Vagina (tissue), 2 donors: ENCODE results near the gene SRPK3. TPM values are rescaled to one million over a fixed set of nuclear protein-coding genes. Genes with fewer than 3 reads are reported as not detected.
"Not testable (repeated sequence)": the region's sequence is repeated elsewhere in the genome, so short reads cannot be mapped to it uniquely, and the experiment has no call there.

ENCODE experiments used
- DNase-seq, 2 donors: peaks; one replicate each; pipeline ENCODE4 v3.0.0-alpha.2; 2017; ENCODE audit errors: extremely low spot score in 2 of 2
- H3K27ac ChIP-seq: fragments of 200-600 bp; sonication (generic); one replicate; pipeline ENCODE4 v1.5.1; 2019
- H3K27me3 ChIP-seq: fragments of 200-600 bp; sonication (generic); one replicate; pipeline ENCODE4 v1.5.1; 2019
- H3K36me3 ChIP-seq, 2 donors: fragments of 200-600 bp; sonication (generic); one replicate each; pipeline ENCODE4 v1.5.1; 2017 to 2019
- H3K4me1 ChIP-seq: fragments of 200-600 bp; sonication (generic); one replicate; pipeline ENCODE4 v1.5.1; 2019
- H3K4me3 ChIP-seq, 2 donors: fragments of 200-600 bp; sonication (generic); 1 replicate in 1 of 2; 2 replicates in 1 of 2; pipeline ENCODE4 v1.5.1; 2016 to 2019
- H3K9me3 ChIP-seq: fragments of 200-600 bp; sonication (generic); one replicate; pipeline ENCODE4 v1.5.1; 2019
- CTCF ChIP-seq, 3 experiments: fragments of 450-650 bp in 2 of 3; fragments of 200-600 bp in 1 of 3; sonication (generic) in 1 of 3; IDR thresholded peaks; one replicate each; pipeline ENCODE4 v1.5.1; 2017 to 2019; ENCODE audit warnings: antibody characterized with exemption in 3 of 3, mild to moderate bottlenecking in 2 of 3, moderate library complexity in 2 of 3
- POLR2A ChIP-seq, 2 donors: fragments of 450-650 bp; IDR thresholded peaks; one replicate each; pipeline ENCODE4 v1.6.1; 2017; ENCODE audit warnings: antibody characterized with exemption in 2 of 2, mild to moderate bottlenecking in 2 of 2, moderate library complexity in 2 of 2
- POLR2AphosphoS5 ChIP-seq, 2 donors: sonication (generic); formaldehyde crosslinking; IDR thresholded peaks; one replicate each; pipeline ENCODE4 v1.9.0; 2017; ENCODE audit warnings: antibody characterized with exemption in 2 of 2, mild to moderate bottlenecking in 2 of 2, low read depth in 1 of 2; ENCODE audit not compliant: insufficient read depth in 1 of 2
- intact Hi-C: fragments of 100-400 bp; cut with DNase I; formaldehyde crosslinking; loops from one replicate; pipeline ENCODE4 v1.15.1; 2023
- total RNA-seq: library from RNA; depleted of rRNA; stranded (reverse); fragments of >200 nt; gene quantifications from one replicate; pipeline ENCODE4 v1.2.3, GENCODE V29; 2016

Gene SRPK3
- total RNA-seq, 1 donor from 2014 or later, result 0.25 TPM

DNA sequence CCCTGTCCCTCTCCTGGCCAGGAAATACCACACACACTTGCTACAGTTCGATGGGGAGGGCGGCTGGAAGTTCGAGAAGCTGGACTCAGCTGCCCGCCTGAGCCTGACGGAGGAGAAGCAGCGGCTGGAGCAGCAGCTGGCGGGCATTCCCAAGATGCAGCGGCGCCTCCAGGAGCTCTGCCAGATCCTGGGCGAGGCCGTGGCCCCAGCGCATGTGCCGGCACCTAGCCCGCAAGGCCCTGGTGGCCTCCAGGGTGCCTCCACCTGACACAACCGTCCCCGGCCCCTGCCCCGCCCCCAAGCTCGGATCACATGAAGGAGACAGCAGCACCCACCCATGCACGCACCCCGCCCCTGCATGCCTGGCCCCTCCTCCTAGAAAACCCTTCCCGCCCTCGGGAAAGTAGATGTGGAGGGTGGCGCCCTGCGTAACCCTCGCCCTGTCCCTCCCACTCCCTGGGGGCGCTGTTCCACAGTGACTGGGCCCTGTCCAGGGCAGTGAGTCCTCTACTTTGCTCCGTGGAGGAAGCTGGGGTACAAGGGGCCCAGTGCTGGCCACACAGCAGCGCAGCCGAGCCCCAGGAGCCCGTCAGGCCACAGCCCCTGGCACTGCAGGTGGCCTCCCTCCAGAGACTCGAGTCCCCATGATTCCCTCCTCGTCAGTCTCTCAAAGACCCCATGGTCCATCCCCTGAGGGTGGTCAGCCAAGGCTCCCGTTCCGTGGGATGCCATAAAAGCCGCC lies 37.2 kb upstream of the SRPK3 start:
- intact Hi-C loops, H3K9me3 ChIP-seq, H3K36me3 ChIP-seq, H3K4me1 ChIP-seq, H3K27me3 ChIP-seq: not testable (repeated sequence)
- peak overlapping the region; percentile 13 to 24 for H3K4me3 ChIP-seq
- peak overlapping the region; percentile 15 for H3K27ac ChIP-seq
- peak in 1 of 2 donors; percentile 86 for DNase-seq
- peak in 1 of 2 donors; percentile 10 for TF ChIP-seq POLR2AphosphoS5 (IDR thresholded peaks at IDR 0.05; ENCODE audit: insufficient read depth in 1 of 2, low read depth in 1 of 2)

DNA sequence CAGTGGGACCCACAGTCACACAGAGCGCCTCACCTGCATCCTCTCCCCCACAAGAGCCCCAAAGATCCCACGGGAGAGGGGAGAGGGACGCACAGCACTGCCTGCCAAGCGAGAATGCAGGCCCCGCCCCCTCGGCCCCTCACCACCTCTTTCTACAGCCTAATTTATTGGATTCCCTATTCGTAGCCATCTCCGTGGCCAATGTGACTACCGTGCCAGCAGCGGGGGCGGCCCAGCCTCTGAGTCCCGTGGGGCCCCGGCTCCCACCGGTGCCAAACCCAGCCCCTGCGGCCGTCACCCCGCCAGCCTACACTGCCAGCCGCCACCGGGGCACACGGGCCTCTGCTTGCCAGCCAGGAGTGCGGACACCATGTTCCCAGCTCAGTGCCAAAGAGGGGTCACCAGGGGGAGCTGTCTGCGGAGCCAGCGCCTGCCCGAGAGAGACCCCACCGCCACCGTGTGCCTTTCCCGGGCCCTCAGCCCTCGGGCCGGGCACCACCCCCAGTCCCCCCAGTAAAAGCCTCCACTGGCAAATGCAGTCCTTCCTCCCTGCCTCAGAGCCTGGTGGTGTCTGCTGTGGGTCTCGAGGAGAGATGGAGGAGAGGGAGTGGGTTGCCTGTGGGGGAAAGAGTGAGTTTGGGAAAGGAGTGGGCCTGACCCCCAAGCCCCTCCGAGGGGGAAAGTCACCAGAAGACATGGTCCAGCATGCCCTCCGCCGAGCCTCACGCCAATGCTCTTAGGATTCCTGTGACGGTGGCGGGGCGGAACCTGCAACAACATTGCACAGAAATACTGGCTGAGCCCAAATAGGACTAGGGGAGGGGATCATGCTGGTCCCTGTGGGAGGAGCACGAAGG lies 36.4 kb upstream of the SRPK3 start:
- no peaks in the 10 kb centered on the region for H3K36me3 ChIP-seq
- peak overlapping the region; percentile 13 to 24 for H3K4me3 ChIP-seq
- TF ChIP-seq CTCF (IDR thresholded peaks at IDR 0.05) (no peak), POLR2A (IDR thresholded peaks at IDR 0.05) (no peak), POLR2AphosphoS5 (IDR thresholded peaks at IDR 0.05; ENCODE audit: insufficient read depth in 1 of 2, low read depth in 1 of 2) (peak in 1 of 2 donors; percentile 6)
- no peak for DNase-seq
- H3K9me3 ChIP-seq, result no peaks in the 10 kb centered on the region
- peaks cover 5% of the 10 kb centered on the region for H3K4me1 ChIP-seq
- H3K27ac ChIP-seq, result peak overlapping the region; percentile 15
- intact Hi-C loops, result no loop called here
- no peaks in the 10 kb centered on the region for H3K27me3 ChIP-seq

DNA sequence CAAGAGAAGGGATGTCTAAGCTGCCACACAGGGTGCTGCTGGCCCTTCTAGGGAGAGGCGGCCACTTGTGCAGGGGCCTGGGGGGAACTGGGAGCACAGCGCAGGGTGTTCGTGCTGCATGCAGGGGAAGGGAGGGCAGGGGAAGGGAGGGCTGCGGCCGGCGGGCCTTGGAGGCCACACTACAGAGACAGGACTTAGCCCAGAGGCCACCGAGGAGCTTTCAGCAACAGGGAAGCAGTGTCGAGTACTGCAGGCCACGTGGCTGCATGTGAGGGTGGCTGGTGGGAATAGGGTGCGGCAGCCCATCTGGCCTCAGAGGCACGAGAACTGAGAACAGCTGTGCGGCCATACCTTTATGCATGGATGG lies 35.8 kb upstream of the SRPK3 start:
- H3K4me3 ChIP-seq, H3K36me3 ChIP-seq, DNase-seq, H3K4me1 ChIP-seq, H3K27ac ChIP-seq, H3K27me3 ChIP-seq, intact Hi-C loops, H3K9me3 ChIP-seq: not testable (repeated sequence)

DNA sequence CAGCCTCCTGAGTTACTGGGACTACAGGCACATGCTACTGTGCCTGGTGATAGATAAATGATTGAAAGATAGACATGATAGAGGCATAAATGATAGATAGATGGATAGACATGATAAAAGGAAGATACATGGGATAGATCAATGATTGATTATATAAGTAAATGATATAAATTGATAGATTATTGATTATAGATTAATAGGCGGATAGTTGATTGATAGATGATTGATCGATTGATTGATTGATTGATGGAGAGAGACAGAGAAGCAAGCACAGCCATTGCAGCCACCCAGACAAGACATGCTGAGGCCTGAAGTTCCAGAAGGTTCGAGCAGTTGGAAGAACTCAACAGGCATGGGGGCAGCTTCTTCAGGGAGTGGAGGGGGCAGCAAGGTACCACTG lies 34.5 kb upstream of the SRPK3 start:
- intact Hi-C loops, result no loop called here
- H3K9me3 ChIP-seq, result no peaks in the 10 kb centered on the region
- H3K27me3 ChIP-seq, result no peaks in the 10 kb centered on the region
- no peak for DNase-seq
- TF ChIP-seq POLR2AphosphoS5 (IDR thresholded peaks at IDR 0.05; ENCODE audit: insufficient read depth in 1 of 2, low read depth in 1 of 2) (no peak), CTCF (IDR thresholded peaks at IDR 0.05) (no peak), POLR2A (IDR thresholded peaks at IDR 0.05) (no peak)
- H3K4me1 ChIP-seq, result peaks cover 5% of the 10 kb centered on the region
- no peaks in the 10 kb centered on the region for H3K36me3 ChIP-seq
- H3K4me3 ChIP-seq, result no peak overlapping the region
- H3K27ac ChIP-seq, result no peak overlapping the region

DNA sequence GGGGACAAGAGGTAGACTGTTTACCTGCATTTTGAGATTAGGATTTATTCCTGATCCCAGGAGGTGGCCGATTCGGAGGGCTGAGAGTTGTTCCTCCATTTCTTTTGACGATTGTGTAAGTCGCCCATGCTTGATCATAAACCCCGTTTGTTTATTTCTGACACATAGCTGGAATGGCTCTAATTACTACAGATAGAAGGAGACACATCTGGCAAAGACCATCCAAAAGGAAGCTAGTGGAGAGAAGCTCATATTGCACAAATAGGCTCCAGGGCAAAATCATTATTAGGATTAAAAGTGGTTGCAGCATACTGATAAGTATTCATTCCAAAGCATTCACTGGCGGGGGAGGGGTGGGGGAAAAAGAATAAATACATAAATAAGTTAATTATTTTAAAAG lies 33.9 kb upstream of the SRPK3 start:
- H3K9me3 ChIP-seq, H3K27ac ChIP-seq, H3K36me3 ChIP-seq, H3K27me3 ChIP-seq, H3K4me1 ChIP-seq, intact Hi-C loops, H3K4me3 ChIP-seq, DNase-seq: not testable (repeated sequence)

GRCh38 chrX:153749017-153749416 lies 31.8 kb upstream of the SRPK3 start:
- H3K36me3 ChIP-seq, H3K4me3 ChIP-seq, H3K4me1 ChIP-seq, H3K27me3 ChIP-seq, H3K9me3 ChIP-seq, H3K27ac ChIP-seq, DNase-seq, intact Hi-C loops: not testable (repeated sequence)

- Histone ChIP-seq H3K9me3 (no peaks in the 10 kb centered on the region), H3K4me3 (no peak overlapping the region), H3K4me1 (no peaks in the 10 kb centered on the region), H3K27me3 (no peaks in the 10 kb centered on the region), H3K27ac (no peak overlapping the region), H3K36me3 (no peaks in the 10 kb centered on the region)
- intact Hi-C loops, result no loop called here
- TF ChIP-seq CTCF (IDR thresholded peaks at IDR 0.05) (no peak), POLR2A (IDR thresholded peaks at IDR 0.05) (no peak), POLR2AphosphoS5 (IDR thresholded peaks at IDR 0.05; ENCODE audit: insufficient read depth in 1 of 2, low read depth in 1 of 2) (no peak)
- DNase-seq, result no peak
Observed at GRCh38 chrX:153750127-153750774, 30.6 kb upstream of the SRPK3 start.
